GM21529 (cell line): ENCODE data around the gene PTPRD.

Experiments used
- ATAC-seq: cut with Tn5 transposase; IDR thresholded peaks from one replicate; pipeline ENCODE4 v1.9.1; 2021; ENCODE audit not compliant: unreplicated experiment

Gene PTPRD

DNA sequence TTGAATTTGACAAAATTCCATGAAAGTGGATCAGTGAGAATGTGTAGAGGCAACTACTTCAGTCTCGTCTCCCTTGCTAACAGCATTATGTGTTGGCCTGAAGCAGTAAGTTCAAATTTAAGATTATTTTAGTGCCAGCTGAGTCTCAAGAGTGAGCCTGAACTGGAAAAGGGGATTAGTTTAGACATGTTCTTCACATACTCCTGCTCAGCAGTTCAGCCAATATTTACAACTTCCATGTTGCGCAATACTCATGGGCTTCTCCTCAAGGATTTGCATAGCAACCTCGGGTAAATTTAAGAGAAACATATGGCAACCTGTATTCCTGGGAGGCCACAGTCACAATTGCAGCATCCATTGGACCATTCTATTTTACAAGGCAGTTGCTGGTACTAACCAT lies 553.8 kb downstream of the PTPRD start:
- ATAC-seq: no peak

DNA sequence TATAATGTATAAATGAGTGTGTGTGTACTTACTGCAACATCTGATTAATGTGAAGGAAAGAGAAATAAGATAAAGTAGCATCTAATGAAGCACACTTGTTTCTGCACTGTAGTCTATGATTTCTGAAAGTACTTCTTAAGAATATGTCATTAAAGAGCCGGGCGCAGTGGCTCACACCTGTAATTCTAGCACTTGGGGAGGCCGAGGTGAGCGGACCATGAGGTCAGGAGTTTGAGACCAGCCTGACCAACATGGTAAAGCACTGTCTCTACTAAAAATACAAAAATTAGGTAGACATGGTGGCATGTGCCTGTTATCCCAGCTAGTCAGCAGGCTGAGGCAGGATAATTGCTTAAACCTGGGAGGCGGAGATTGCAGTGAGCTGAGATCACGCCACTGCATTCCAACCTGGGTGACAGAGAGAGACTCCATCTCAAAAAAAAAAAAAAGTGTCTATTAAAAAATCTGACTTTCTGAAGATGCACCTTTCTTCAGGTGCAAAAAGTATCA lies 556.9 kb downstream of the PTPRD start:
- no peak for ATAC-seq

DNA sequence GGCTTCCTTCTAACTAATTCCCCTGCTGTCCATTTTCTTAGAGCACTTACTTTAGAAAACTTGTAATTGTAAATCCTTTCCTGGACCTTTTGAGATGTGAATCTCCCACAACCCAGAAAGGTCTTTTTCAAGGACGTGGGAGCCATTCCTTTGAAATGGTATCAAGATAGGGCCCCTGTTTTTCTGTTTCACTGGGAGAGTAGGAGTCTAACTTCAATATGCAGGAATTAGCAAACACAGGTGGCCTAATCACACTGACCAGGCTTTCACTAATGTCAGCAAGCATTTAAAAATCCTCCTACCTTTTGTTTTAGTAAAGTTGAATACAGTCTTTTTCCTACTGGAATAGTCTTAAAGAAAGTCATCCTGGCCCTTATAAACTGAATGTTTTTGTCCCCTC lies 558.3 kb downstream of the PTPRD start:
- ATAC-seq: no peak

DNA sequence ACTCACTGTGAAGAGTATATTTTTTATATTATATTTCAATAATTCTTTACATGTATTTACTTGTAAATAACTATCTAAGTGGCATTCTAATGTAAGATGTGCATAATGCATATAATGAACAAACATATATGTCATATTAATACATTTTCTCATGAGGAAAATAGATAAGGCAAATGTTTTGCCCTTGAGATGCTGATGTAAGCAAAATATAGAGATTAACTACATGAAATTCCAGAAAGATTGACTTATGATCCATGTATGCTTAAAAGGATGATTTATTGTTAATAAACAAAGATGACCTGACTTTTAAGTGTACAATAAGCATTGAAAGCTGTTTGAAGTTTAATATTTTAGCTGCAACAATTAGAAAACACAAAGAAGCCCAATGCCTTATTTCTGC lies 559.9 kb downstream of the PTPRD start:
- ATAC-seq: no peak

DNA sequence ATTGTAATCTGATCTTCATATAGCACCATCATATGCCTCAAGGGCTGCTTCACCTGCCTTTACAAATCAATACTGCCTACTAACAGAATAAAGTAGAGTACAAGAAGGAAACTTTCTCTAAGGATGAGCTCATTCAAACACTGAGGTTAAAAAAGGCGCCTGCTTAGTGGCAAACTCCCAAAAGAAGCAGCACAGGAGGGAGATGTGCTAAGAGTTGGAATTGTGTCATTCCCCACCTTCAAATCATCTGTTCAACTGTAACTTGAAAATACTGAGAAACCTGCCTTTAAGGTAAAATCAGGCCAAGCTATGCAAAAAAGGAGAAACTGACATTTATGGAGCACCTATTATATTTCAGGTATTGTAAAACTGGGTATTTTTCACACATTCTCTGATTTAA lies 560.6 kb downstream of the PTPRD start:
- no peak for ATAC-seq

DNA sequence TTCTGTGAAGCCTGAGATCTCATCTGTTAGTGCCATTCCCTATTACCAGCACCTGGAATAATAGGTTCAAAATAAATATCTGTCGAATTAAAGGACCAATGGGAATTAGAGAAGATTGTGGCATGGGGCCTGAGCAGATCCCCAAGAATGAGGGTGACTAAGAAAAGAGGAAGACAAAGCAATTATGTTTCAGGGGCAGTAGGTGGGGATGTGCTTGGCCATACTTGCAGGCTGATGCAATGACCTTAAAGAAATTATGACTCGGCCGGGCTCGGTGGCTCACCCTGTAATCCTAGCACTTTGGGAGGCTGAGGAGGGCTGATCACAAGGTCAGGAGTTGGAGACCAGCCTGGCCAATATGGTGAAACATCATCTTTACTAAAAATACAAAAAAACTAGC lies 562.8 kb downstream of the PTPRD start:
- ATAC-seq: no peak

DNA sequence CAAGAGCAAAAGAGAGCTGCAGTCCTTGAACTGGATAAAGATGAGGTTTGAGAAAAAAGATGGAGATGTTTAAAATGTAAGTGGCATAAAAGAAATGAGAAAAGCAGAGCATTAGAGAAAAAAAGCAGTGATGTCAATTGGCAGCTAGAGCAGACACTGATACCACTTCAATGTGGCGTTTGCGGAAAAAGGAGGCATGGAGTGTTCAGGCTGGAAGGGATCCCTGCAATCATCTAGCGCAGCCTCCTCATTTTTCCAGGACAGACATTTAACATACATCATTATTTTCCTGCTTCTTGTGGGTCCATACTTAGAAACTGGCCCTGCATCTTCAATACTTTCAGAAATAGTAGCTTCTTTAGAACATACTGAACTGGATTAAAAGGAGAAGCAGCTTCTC lies 563.8 kb downstream of the PTPRD start:
- ATAC-seq: no peak

DNA sequence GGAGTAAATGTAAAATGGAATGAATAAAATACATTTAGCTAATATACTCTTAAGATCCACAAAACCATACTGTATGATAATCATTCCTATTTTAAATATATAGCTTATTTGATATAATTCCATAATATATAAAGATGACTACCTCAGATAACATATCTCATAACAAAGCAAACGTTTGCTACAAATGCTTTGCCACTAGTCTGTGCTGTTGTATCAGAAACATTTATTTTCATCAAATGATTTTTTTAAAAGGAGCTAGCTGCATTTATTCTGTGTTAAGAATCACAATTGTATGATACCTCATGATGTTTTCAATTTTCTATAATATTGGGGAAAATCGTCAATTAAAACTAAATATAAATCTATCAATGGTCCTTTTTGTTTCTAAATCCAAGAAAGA lies 567.2 kb downstream of the PTPRD start:
- ATAC-seq: no peak

DNA sequence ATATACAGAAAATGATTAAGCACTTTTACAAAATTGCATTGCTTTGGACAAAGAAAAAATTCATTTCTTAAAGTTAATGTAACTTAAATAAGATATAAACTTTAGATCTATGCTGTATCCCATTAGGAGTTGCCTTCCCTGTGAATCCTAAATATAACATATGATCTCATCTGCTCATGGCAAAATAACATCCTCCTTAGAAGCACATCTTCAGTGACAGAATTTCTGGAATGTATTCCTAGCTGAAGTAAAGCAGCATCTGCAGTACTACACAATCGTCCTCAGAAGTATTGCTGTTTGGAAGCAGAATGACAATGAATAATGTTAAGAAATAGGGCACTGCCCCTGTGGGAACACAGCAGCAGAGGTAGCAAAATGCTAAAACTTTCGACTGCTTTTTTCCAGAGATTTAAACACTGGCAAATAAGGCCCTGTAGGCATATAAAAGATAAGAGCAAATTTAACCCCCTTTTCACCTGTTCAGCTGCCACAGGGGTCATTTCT lies 571.0 kb downstream of the PTPRD start:
- ATAC-seq: no peak

DNA sequence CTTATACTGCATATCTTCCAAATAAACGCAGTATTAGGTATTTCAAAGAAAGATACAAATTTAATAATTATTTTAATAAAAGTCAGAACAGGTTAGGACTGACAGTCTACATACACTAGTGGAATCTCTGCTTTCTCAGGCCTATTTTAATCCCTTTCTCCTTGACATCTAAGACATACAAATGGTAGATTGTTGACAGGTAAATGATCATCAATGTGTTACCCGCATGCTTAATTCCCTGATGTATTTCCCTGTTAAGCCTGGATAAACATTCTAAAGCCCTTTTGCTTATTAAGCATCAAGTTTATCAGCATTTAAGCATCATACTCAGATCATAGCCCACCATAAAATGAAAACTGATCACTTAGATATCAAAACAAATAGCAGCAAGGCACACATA lies 576.7 kb downstream of the PTPRD start:
- no peak for ATAC-seq

DNA sequence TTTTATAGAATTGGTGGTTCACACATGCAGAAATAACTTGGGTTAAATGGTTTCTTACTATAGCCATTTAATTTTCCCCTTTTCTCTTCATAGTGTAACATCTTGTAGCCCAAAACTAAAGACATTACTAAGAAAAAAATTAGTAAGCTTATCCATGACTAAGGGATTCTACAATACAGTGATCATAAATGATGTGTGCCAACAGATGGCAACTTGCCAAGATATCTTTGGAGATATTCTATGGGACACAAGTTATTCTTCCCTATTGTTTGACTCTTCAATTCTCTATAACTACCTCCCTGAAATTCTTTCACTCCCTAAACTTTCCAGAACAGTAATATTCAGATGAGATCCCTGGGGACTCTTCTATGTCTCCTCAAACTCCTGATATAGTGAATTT lies 580.6 kb downstream of the PTPRD start:
- no peak for ATAC-seq

DNA sequence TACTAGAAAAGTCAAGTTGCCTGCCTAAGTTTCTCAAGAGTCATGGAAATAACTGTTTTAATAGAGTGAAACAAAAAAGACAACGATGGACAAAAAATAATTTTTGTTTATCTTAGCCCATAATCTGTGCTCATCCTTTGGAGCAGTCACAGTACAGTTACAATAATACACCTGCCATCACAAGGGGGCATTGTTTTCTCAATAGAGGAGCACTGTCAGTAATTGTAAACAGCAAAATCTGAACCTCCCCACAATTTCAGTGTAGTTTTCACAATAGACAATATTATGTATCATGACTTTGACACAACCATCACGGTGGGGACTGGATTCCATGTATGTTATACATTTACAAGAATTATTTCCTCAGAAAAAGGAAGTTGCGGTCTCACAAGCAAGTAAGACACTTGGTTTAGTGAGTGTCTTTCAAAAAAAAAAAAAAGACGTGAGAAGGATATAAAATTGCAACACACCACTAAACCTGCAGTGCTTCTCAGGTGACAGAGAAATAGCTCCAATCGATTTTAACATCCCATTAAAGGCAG lies 586.3 kb downstream of the PTPRD start:
- no peak for ATAC-seq

DNA sequence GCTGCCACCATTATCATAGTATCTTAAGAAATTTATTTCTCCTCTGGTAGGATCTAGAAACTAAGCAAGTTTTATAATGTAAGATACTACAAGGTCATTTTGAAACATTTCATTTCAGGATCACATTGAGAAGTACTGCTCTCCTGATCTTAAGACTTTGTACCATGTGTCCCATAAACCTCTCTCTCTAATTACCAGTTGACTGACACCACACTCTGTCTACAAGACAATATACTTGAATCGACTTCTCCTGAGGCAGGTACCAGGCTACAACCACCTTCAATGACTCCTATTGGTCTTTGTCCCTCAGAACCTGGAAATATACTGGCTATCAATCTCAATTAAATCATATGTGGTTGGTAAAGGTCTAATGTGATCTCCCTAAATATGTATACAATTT lies 597.0 kb downstream of the PTPRD start:
- ATAC-seq: no peak

DNA sequence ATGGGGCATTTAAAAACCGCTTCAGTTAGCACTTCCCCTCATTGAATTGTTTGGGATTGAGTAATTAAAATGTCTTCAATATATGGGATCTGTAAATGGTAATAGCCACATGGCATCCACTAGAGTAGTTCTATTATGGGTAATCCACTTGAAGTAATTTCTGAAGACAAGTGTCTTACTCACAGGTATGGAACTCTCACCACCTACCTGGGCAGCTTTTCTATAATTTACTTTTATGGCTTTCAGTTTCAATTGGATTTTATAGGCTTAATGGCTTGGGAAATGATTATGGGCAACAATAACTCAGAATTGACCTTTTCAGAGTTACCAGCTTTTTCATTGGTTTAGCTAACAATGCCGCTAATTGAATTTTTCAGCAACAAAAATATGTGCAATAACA lies 597.9 kb downstream of the PTPRD start:
- ATAC-seq: no peak

DNA sequence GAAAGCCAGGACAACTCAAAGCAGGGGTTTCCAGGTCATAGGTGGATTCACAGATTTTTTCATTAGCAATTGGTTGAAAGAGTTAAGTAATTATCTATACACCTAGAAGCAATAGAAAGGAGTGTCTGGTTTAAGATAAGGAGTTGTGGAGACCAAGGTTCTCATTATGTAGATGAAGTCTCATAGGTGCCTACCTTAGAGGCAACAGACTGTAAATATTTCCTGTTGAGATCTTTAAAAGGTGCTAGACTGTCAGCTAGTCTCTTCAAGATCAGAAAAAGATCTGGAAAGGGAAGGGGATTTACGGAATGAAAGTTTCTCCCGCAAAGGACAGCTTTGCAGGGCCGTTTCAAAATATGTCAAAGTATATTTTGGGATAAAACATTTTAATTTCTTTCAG lies 603.4 kb downstream of the PTPRD start:
- no peak for ATAC-seq

DNA sequence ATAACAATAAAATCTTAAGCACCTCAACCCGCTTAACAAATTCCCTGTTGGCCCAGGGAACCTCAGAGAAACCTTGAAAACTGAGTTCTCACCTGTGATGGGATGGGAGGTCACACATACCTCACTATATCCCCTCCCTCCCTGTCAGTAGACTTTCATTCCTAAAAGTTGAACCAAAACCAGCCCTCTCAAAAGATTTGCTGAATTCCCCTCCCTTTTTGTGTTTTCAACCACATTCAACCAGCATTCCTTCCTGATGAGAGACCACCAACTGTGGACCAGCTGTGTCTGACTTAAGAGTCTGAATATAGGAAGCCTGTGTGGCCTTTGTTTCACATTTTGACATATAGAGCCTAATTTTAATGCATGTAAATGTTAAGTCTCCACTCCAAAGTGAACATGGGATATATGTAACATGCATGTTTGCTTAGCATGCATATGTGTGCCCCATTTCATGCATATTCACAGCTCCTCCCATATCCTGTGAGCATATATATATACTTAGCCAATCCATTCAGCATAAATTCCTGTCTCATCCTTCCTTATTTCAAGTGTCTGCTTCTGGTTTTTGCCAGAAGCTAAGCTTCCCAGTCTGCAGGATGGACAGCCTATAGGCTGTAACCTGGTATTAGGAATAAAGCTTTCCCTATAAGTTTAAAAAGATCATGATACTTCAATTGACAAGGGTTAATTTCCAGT lies 604.6 kb downstream of the PTPRD start:
- no peak for ATAC-seq

DNA sequence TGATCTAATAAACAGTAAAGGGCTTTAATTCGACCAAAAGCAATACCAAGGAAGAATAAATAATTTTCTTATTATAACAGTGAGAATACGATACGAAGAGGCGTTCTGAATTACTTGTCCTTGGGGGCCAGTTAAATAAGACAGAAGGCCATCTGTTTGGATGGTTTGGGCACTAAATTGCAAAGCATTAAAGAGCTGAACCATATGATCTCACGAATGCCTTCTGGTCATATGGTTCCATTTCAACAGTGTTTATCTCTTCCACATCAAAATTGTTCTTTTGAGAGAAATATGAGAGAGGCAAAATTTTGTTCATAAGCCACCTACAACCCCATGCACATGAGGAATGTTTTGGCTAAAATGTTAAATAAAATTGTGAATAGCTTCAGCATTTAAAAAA lies 605.4 kb downstream of the PTPRD start:
- no peak for ATAC-seq

DNA sequence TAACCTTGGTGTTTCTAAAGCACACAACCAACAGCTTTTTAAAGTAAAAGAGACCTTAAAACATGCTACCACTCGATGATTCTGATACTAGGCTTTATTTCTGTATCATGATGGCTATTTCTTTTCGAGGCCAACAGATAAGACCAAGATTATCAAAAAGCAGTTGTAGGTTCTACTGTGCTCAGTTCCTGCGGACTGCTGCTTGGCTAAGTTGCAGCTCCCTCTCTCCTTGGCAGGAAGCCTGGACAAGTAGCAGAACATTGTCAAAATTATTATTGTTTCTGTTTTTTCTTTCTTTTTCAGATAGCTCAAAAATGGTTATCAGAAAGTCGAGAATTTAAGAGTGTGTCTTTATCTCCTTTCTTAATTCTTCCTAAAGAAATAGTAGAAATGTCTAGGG lies 607.6 kb downstream of the PTPRD start:
- no peak for ATAC-seq

DNA sequence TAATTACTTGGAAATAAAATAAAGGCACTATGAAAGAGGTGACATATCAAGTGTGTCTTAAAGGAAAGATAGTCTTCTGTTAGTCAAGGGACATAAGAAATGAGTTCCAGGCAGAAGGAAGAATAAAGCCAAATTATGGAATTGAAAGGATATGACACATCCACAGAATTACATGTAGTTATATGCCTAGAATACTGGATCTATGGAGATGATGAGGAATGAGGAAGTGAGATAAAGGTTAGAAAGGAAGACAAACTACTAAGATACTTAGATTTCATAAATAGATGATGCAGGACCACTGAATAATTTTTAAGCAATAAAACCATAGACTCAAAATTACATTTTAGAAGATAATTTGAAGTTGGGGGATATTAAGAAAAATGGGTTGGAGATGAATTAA lies 609.8 kb downstream of the PTPRD start:
- no peak for ATAC-seq

DNA sequence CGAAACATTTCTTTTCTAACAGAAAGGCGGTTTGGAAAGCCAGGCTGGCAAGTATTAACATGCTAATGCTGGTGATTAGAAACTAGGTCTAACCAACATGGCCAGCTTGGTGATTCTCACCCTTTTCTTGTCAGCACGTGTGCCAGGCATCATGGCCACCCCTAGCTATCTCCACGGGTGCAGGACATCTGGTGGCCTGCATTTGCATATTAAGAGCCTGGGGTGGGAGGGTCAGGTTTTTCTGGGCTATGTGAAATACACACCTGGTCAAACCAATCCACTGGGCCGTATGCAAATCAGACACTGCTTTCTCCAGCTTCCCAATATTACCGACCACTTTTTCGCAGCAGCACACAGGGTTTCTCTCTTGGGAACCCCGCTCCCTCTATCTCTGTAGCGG lies 612.1 kb downstream of the PTPRD start:
- no peak for ATAC-seq

DNA sequence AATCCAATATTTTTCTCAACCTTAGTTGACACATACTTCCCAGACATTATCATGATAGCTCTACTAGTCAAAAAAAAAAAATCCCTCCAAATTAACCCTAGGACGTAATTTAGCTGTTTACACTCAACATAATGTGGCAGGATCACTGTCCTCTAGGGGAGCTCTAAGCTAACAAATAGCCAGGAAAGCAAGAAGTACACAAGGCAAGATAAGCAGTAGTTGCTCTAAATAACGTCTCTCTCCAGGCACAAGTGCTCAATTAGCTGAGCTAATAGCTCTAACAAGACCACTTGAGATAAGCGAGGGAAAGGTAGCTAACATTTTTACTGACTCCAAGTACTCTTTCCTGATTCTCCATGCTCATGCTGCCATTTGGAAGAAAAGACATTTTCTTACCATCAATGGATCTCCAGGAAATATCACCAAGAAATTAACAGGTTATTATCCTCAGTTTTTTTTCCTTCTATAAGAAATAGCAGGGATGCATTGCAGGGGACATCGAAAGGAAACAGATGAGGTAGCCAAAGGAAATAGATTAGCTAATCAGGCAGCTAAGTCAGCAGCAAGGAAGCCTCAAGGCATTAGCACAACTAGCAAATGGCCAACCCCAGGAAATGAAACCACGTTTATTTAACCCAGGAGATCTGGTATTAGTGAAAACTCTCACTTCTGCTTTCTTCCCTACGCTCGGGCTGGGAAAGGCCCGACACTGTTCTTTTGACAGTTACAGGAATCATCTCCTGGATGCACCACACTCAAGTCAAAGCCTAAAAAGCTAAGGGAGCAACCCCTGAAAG lies 614.1 kb downstream of the PTPRD start:
- ATAC-seq: no peak

DNA sequence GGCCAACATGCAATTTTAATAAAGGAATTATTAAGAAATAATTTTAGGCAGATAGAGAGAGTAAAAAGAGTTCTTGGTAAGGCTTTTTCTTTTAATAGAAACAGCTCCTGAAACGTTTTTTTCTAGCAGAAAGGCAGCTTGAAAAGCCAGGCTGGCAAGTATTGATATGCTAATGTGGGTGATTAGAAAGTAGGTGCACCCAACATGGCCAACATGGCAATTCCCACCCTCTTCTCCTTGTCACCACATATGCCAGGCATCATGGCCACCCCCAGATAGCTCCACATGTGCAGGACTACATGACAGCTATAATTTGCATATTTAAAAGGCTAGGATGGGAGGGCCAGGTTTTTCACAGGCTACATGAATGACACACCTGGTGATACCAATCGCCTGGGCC lies 615.2 kb downstream of the PTPRD start:
- ATAC-seq: no peak
